HFFc6 (cell line): ENCODE results near the gene SMG7. TPM values are rescaled to one million over a fixed set of nuclear protein-coding genes. Genes with fewer than 3 reads are reported as not detected.
A peak's percentile ranks its signal among the peaks of the same experiment; 100 is the strongest.

Source experiments
- DNase-seq: peaks from one replicate; pipeline ENCODE4 v3.0.0-alpha.2; 2018
- H3K27ac Mint-ChIP-seq: 2 replicates; pipeline ENCODE4 v1.8.0; 2020; ENCODE audit warnings: mild to moderate bottlenecking, mixed read lengths
- H3K27me3 Mint-ChIP-seq: 2 replicates; pipeline ENCODE4 v1.8.0; 2021; ENCODE audit warnings: mild to moderate bottlenecking, moderate library complexity, mixed read lengths; ENCODE audit not compliant: insufficient read depth
- H3K36me3 Mint-ChIP-seq: 2 replicates; pipeline ENCODE4 v1.8.0; 2021; ENCODE audit warnings: low read depth, mixed read lengths
- H3K4me1 Mint-ChIP-seq: 2 replicates; pipeline ENCODE4 v1.8.0; 2020; ENCODE audit warnings: low read depth, mixed read lengths
- H3K4me3 Mint-ChIP-seq: 2 replicates; pipeline ENCODE4 v1.8.0; 2020; ENCODE audit warnings: mild to moderate bottlenecking, moderate library complexity, mixed read lengths
- H3K9me3 Mint-ChIP-seq: 2 replicates; pipeline ENCODE4 v1.8.0; 2020; ENCODE audit warnings: mild to moderate bottlenecking, mixed read lengths
- total RNA-seq, 6 experiments: library from RNA; stranded (reverse); fragmentation: NEBNext Ultra II Directional; extraction: Animal tissue kit (Norgen Biotek cat#: 25700); gene quantifications; 2 replicates in 1 of 6; 3 replicates in 5 of 6; pipeline ENCODE4 v1.2.3, GENCODE V29; 2021
- TF ChIP-seq, protein P1 (sequence below): fragments of 200-600 bp; sonication (generic); IDR thresholded peaks from 2 replicates; pipeline ENCODE4 v1.5.0; 2021; ENCODE audit warnings: antibody characterized with exemption, mild to moderate bottlenecking

The SMG7 gene
- total RNA-seq, 6 experiments from 2014 or later, result 49.5 to 63.6 (median 55.5) TPM

DNA sequence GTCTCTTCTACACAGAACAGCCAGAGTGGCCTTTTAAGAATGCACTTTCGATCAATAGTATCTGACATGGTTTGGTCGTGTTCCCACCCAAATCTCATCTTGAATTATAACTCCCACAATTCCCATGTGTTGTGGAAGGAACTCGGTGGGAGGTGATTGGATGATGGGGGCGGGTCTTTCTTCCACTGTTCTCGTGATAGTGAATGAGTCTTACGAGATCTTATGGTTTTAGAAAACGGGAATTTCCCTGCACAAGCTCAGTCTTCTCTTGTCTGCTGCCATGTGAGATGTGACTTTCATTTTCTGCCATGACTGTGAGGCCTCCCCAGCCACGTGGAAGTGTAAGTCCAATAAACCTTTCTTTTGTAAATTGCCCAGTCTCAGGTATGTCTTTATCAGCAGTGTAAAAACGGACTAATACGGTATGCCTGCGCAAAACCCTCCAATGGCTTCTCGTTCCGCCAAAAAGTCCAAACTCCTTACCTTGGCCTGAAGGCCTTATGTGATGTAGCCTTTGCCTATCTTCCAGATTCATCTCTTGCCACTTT, 23.0 kb upstream of the SMG7 start:
- Mint-ChIP-seq H3K4me3 (no peak overlapping the region), H3K4me1 (peaks cover 30% of the 10 kb centered on the region), H3K9me3 (no peaks in the 10 kb centered on the region), H3K27ac (no peak overlapping the region), H3K36me3 (no peaks in the 10 kb centered on the region), H3K27me3 (no peaks in the 10 kb centered on the region; the same call in none of the 2 replicates)
- TF ChIP-seq, protein P1, sequence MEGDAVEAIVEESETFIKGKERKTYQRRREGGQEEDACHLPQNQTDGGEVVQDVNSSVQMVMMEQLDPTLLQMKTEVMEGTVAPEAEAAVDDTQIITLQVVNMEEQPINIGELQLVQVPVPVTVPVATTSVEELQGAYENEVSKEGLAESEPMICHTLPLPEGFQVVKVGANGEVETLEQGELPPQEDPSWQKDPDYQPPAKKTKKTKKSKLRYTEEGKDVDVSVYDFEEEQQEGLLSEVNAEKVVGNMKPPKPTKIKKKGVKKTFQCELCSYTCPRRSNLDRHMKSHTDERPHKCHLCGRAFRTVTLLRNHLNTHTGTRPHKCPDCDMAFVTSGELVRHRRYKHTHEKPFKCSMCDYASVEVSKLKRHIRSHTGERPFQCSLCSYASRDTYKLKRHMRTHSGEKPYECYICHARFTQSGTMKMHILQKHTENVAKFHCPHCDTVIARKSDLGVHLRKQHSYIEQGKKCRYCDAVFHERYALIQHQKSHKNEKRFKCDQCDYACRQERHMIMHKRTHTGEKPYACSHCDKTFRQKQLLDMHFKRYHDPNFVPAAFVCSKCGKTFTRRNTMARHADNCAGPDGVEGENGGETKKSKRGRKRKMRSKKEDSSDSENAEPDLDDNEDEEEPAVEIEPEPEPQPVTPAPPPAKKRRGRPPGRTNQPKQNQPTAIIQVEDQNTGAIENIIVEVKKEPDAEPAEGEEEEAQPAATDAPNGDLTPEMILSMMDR, result no peak
- DNase-seq, result no peak

DNA sequence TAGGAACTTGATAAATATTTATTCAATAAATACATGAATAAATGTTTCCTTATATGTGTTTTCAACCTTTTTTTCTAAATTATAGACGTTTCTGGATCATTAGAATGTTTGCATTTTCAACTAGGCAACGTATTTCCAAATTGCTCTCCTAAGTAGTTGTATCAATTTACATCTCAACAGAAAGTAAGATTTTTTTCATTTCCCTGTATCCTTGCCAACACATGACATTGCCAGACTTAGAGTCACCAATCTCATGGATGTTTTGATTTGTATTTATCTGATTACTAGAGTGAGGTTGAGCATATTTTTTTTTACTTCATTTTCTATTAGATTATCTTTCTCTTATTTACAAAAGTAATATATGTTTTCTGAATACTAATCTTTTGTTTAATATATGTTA, 22.2 kb upstream of the SMG7 start:
- H3K27ac Mint-ChIP-seq, result no peak overlapping the region
- TF ChIP-seq, protein P1, result no peak
- peaks cover 32% of the 10 kb centered on the region for H3K4me1 Mint-ChIP-seq
- no peaks in the 10 kb centered on the region; the same call in none of the 2 replicates for H3K27me3 Mint-ChIP-seq
- H3K36me3 Mint-ChIP-seq, result no peaks in the 10 kb centered on the region
- no peak for DNase-seq
- H3K9me3 Mint-ChIP-seq, result no peaks in the 10 kb centered on the region
- H3K4me3 Mint-ChIP-seq, result no peak overlapping the region

DNA sequence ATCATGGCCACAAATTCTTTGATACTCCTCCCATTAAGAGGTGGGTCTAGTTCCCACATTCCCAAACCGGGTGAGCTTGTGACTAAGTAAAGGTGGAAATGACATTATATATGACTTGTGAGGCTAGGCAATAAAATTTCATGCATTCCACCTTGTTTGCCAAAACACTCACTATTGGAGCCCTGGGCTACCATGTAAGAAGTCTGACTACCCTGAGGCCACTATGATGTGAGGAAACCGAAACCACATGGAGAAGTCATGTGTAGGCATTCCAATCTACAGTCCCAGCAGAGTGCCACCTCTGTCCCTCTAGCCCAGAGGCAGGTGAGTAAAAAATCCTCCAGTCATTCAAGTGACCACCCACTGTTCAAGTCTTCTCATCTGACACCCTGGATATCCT, 17.9 kb upstream of the SMG7 start:
- peaks cover 8% of the 10 kb centered on the region for H3K27me3 Mint-ChIP-seq
- H3K27ac Mint-ChIP-seq, result no peak overlapping the region

DNA sequence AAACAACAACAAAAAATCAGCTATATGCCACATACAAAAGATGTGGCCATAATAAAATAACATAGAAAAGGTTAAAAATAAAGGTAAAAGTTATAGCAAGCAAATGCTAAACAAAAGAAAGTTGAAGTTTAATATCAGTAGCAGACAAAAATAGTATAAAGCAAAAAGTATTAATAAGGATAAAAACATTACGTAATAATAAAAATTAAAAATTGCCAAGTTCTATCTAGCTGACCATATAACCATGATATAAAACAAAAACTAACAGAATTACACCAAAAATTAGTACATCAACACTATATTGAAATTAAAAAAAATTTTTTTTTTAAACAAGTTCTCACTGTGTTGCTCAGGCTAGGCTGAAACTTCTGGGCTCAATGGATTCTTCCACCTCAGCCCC, 15.5 kb upstream of the SMG7 start:
- TF ChIP-seq, protein P1, result no peak
- peaks cover 26% of the 10 kb centered on the region for H3K4me1 Mint-ChIP-seq

More for the DNA sequence above, 17.9 kb upstream of the SMG7 start:
- Mint-ChIP-seq H3K36me3 (no peaks in the 10 kb centered on the region), H3K4me3 (peak overlapping the region; percentile 33; the same call in 1 of the 2 replicates), H3K4me1 (peaks cover 31% of the 10 kb centered on the region), H3K9me3 (no peaks in the 10 kb centered on the region)
- DNase-seq, result peak; percentile 57
- TF ChIP-seq, protein P1, result no peak

DNA sequence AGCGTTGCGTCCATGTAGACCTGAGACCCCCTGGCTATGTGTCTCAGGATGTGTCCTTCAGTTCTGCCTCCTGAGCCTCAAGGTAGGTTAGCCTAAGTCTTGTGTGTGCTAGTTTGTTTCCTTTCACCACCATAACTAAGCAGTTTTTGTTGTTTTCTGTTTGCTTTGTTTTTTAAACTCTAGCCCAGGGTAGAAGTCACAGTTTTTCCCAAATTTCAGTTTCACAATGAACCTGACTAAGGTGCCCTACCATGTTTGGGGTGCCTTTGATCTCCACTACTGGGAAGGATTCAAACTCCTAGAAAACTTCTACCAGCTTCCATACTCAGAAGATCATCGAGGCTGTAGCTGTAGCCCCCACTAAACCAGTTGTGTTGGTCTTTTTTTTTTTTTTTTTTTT, 14.8 kb upstream of the SMG7 start:
- peaks cover 28% of the 10 kb centered on the region for H3K4me1 Mint-ChIP-seq
- H3K4me3 Mint-ChIP-seq, result no peak overlapping the region
- no peak for DNase-seq
- peaks cover 8% of the 10 kb centered on the region for H3K27me3 Mint-ChIP-seq
- no peaks in the 10 kb centered on the region for H3K9me3 Mint-ChIP-seq
- TF ChIP-seq, protein P1, result no peak
- H3K36me3 Mint-ChIP-seq, result no peaks in the 10 kb centered on the region
- no peak overlapping the region for H3K27ac Mint-ChIP-seq

More for the DNA sequence above, 15.5 kb upstream of the SMG7 start:
- no peak for DNase-seq
- H3K9me3 Mint-ChIP-seq, result no peaks in the 10 kb centered on the region
- peaks cover 8% of the 10 kb centered on the region for H3K27me3 Mint-ChIP-seq
- H3K4me3 Mint-ChIP-seq, result no peak overlapping the region
- H3K27ac Mint-ChIP-seq, result no peak overlapping the region
- no peaks in the 10 kb centered on the region for H3K36me3 Mint-ChIP-seq
